Stimulated activated CD8-positive, alpha-beta memory T cell treated with anti-CD3 and anti-CD28 coated beads, Interleukin-15, amount 100 ng/mL, for 4 hours (primary cell): ENCODE results near the gene MPO.

ENCODE experiments used
- DNase-seq, 2 donors: peaks; one replicate each; pipeline ENCODE4 v3.0.0-alpha.2; 2020; ENCODE audit warnings: low read depth in 2 of 2

Gene MPO, protein sequence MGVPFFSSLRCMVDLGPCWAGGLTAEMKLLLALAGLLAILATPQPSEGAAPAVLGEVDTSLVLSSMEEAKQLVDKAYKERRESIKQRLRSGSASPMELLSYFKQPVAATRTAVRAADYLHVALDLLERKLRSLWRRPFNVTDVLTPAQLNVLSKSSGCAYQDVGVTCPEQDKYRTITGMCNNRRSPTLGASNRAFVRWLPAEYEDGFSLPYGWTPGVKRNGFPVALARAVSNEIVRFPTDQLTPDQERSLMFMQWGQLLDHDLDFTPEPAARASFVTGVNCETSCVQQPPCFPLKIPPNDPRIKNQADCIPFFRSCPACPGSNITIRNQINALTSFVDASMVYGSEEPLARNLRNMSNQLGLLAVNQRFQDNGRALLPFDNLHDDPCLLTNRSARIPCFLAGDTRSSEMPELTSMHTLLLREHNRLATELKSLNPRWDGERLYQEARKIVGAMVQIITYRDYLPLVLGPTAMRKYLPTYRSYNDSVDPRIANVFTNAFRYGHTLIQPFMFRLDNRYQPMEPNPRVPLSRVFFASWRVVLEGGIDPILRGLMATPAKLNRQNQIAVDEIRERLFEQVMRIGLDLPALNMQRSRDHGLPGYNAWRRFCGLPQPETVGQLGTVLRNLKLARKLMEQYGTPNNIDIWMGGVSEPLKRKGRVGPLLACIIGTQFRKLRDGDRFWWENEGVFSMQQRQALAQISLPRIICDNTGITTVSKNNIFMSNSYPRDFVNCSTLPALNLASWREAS

DNA sequence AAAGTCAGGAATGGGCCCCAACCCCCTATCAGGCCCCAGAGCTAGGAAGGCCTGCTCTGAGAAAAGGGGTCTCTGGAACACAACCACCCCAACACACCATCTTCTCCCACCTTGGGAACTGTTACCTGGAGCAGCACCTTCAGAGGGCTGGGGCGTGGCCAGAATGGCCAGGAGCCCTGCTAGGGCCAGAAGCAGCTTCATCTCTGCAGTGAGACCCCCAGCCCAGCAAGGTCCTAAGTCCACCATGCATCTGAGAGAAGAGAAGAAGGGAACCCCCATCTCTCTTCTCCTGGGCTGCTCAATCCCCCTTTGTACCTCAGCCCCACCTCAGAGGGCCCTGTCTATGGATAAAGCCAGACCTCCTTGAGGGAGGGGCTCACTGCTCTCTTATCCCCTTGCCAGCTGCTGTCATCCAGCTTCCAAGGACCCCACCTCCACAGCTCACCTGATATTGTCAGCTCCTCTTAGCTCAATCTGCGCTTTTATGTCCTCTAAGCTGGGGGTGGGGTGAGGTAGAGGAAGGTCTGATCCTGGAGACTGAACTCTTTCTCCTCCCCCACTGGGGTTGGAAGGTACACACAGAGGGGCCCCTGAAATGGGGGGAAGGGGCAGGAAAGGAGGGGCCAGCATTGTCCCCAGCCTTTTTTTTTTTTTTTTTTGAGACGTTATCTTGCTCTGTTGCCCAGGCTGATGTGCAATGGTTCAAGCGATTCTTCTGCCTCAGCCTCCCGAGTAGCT lies at the start of gene MPO:
MPO (minus strand) TSS at position 456 of the 738 bp plus-strand sequence; CDS start at position 279, 177 bp downstream.
- DNase-seq = no peak

- DNase-seq = no peak
Observed at GRCh38 chr17:58329810-58330537, 49.2 kb upstream of the MPO start.

GRCh38 chr17:58329035-58329809 lies 48.5 kb upstream of the MPO start:
- DNase-seq = peak; percentile 72 to 82

DNA sequence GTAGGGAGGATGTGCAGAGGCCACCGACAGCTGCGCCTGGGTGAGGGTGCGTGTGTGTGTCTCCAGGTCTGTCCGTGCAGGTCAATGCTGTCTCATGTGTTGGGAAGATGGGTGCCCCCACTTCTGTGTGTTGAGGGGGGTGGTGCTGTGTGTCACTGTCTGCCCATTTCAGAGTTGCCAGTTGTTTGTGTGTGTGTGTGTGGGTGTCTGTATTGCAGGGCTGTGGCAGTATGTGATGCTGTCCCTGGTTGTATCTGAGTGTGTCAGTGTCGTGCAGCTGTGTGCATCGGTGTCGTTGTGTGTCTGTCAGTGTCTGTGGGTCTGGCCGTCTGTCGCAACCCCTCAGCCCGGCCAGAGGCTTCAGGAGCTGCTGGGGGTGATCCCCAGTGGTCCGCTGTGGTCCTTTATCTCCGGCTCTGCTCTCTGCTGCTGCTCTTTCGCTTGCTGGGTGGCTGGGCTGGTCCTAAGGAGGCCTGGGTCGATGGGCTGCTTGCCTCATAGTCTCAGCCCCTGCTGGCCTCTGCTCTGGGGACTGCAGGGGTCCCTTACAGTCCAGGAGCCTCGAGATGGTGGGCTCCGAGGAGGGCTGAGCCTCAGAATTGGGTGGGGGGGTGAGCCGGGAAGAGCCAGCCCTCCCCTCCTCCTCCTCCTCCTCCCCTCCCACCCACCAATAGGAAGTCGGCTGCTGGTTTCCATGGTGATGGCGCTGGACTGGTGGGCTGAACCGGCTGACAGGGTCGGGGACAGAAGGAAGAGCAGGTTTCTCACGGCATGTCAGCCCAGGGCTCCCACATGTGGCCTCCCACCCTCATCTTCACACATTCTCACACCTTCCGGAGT lies 47.7 kb upstream of the MPO start, which contains the start of gene TSPOAP1:
TSPOAP1 (minus strand) TSS at position 601 of the 840 bp plus-strand sequence. CDS start 875 bp downstream, outside the sequence.
- DNase-seq = peak; percentile 74 to 76

DNA sequence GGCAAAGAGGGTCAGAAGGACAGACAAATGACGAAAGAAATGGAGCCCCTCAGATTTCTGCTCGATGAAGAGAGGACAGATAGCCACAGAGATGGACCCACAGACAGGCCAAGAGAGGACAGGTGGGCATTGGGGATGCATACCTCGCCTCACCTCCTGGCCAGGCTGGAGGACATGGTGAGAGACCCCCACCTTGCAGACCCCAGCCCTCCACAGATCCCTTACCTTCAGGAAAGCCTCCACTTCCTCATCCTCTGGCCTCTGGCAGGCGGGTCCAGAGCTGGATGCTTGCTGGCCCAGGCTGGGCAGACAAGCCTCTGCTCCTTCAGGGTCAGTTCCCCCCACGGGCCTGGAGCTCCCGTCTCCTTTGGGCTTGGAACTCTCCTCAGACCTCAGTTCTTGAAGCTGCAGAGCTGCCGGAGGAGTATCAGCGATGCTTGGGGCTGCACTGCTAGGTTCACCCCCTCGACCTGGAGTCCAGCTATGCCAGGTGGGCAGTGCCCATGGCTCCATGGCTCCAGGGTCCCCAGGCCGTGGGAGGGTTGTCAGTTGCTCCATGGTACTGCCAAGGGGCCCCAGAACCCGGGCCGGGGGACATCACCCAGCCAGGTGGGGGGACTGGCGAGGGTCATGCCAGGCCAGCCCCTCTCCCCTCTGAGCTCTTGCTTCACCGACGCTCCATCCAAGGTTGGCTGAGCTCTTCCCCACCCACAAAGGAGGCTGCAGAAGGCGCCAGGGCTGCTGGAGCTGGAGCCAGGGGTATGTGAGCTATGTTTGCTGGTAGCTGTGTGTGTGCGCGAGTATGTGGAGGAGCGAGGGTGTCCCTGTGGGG lies 46.8 kb upstream of the MPO start:
- DNase-seq = no peak

DNA sequence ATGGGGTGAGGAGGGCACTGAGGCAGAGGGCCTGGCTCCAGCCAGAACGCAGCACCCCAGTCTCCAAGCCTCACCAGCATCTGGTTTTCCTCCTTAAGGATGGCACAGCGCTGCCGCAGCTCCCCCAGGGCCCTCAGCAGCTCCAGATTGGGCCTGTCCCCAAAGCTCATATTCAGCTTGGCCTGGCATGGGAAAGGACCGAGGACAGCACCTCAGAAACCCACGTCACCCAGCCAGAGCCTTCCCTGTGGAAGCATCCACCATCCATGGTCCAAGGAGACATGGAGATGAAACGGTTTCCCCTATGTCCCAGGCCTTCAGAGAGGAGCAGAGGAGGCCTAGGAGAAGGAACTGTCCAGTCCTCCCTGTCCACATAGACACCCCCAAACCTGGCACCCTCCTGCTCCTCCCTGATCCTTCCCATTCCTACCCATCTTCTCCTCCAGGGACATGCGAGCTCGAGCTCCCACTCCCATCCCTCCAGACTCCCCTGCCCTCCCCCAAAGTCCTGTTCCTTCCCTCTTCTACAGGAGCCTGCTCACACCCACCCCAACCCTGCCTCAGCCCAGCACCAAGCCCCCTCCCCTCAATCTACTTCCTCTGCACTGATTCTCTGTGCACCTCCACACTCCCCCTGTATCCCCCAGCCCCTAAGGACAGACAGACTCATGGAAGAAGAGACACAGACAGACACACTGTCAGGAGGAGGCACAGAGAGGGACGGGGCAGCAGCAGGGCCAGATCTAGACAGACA lies 46.1 kb upstream of the MPO start:
- no peak for DNase-seq

DNA sequence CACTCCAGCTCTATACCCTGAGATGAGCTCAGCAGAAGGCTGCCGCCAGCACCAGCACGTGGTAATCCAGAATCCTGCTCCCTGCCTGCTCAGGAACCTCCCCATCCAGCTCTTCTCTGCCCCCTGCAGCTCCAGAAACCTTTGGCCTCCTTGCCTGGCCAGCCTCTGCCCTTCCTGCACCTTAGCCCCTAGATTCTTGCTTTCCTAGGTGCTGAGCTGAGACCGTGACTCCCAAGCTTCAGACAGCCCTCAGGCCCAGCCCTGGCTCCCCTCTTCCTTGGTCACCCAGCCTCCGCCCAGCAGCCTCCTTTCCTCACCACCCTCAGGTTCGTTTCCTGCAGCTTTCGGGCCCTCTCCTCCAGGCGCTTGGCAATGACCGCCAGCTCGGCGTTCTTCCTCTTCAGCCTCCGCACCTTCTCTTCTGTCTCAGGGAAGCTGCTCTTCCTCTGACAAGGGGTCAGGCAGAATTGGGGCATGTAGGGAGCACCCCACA lies 45.3 kb upstream of the MPO start:
- DNase-seq = no peak

DNA sequence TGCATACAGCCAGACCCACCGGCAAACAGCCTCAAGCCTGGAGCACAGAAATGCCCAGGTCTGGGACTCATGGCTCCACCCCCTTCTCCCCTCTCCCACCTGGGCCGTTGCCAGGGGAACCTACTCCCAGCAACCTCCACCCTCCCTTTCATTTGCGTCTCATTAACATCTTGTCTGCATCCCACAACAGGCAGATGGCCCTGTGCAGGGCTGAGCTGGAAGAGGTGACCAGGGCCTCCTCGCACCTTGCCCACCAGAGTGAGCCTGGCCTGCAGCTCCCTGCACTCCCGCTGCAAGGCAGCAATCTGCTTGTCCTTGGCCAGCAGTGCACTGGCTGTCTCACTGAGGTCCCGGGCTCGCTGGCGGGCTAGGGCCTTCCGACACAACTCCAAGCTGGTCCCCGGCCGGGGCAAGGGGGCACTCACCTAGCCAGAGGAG lies 44.6 kb upstream of the MPO start:
- DNase-seq = no peak

- no peak for DNase-seq
Observed at GRCh38 chr17:58324409-58325288, 43.9 kb upstream of the MPO start.

DNA sequence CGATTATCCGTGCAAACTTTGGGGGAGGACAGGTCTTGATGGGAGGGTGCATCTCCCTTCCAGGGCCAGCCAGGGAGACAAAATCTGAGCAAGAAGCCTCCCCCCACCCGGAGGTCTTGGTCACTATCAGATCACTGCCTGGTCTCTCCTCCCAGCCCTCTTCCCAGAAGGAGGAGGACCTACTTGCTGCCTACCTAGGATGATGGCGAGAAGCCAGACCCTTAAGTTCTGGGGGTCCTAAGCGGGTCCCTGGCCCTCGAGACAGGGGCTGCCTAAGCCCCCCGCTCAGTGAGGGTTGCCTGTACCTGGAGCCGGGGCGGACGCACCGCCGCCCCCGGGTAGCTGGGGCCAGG lies 43.3 kb upstream of the MPO start:
- no peak for DNase-seq

GRCh38 chr17:58323366-58324055 lies 42.8 kb upstream of the MPO start:
- DNase-seq = no peak

GRCh38 chr17:58322581-58323185 lies 41.9 kb upstream of the MPO start:
- no peak for DNase-seq

DNA sequence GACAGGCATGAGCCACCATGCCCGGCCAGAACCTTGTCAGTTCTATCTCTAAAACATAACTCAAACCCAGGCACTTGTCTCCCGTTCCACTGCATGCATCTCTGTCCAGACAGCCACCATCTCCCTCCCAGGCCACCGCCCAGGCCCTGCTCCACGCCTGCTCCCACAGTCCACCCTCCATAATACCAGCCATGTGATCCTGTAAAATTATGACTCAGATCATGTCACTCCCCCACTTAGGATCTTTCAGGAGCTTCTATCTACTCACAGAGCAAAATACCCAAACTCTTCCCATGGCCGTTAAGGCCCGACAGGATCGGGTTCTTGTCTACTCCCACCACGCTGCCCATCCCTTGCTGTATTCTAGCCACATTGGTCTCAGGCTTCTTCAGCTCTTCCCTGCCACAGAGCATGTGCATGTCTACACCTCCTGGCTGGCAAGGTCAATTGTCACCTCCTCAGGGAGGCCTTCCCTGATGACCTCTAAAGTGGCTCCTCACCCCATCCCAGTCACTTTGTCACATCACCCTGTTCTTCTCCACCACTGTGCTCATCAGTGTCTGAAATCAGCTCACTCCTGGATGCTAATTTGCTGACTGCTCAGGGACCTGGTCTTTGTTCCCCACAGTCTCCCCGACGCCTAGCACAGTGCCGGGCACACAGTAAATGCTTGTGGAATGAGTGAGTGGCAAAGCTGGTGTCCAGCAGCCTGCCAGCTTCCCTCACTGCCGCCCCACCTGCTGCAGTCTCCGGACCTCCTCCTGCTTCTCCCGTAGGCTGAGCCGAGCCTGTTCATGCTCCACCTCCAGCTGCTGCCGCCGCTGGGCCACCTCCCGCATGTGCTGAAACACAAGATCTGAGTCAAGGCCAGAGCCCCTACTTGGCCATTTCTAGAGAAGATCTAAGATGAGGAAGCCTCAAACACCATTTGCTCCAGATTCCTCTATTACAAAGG lies 41.1 kb upstream of the MPO start:
- no peak for DNase-seq

GRCh38 chr17:58320570-58321323 lies 40.0 kb upstream of the MPO start:
- no peak for DNase-seq
